ENCODE results near the gene THRB.

THRB gene

GRCh38 chr3:24498391-24498790 is 3.7 kb upstream of the THRB start:
- DNase-seq = no peak
- TF ChIP-seq CTCF (IDR thresholded peaks at IDR 0.05) = no peak
- Mint-ChIP-seq H3K9me3 (no peaks in the 10 kb centered on the region), H3K4me1 (peaks cover 4% of the 10 kb centered on the region), H3K27me3 (ENCODE audit: low read depth, poor library complexity) (peaks cover 51% of the 10 kb centered on the region), H3K36me3 (ENCODE audit: low read depth) (no peaks in the 10 kb centered on the region), H3K27ac (no peak overlapping the region), H3K4me3 (no peak overlapping the region)

- Mint-ChIP-seq H3K27ac (no peak overlapping the region), H3K27me3 (ENCODE audit: low read depth, poor library complexity) (peaks cover 55% of the 10 kb centered on the region), H3K4me1 (peaks cover 4% of the 10 kb centered on the region), H3K36me3 (ENCODE audit: low read depth) (no peaks in the 10 kb centered on the region), H3K4me3 (no peak overlapping the region), H3K9me3 (no peaks in the 10 kb centered on the region)
- DNase-seq = no peak
- TF ChIP-seq CTCF (IDR thresholded peaks at IDR 0.05) = no peak
Measured at GRCh38 chr3:24497942-24498341, 3.3 kb upstream of the THRB start.

GRCh38 chr3:24496529-24497482 is 2.2 kb upstream of the THRB start:
- H3K9me3 Mint-ChIP-seq = no peaks in the 10 kb centered on the region
- H3K4me1 Mint-ChIP-seq = peaks cover 4% of the 10 kb centered on the region
- peaks cover 67% of the 10 kb centered on the region for H3K27me3 Mint-ChIP-seq (ENCODE audit: low read depth, poor library complexity)
- peak; percentile 64 for DNase-seq
- H3K4me3 Mint-ChIP-seq = peak overlapping the region; percentile 89
- H3K27ac Mint-ChIP-seq = no peak overlapping the region
- no peaks in the 10 kb centered on the region for H3K36me3 Mint-ChIP-seq (ENCODE audit: low read depth)
- peak; percentile 42 for TF ChIP-seq CTCF (IDR thresholded peaks at IDR 0.05)

GRCh38 chr3:24495326-24495994 is 810 bp upstream of the THRB start:
- H3K27ac Mint-ChIP-seq = no peak overlapping the region
- H3K27me3 Mint-ChIP-seq (ENCODE audit: low read depth, poor library complexity) = peaks cover 79% of the 10 kb centered on the region
- peak; percentile 56 for DNase-seq
- TF ChIP-seq CTCF (IDR thresholded peaks at IDR 0.05) = no peak
- H3K4me3 Mint-ChIP-seq = peak overlapping the region; percentile 89
- no peaks in the 10 kb centered on the region for H3K36me3 Mint-ChIP-seq (ENCODE audit: low read depth)
- H3K4me1 Mint-ChIP-seq = peaks cover 4% of the 10 kb centered on the region
- H3K9me3 Mint-ChIP-seq = no peaks in the 10 kb centered on the region

- Mint-ChIP-seq H3K4me3 (peak overlapping the region; percentile 92), H3K27me3 (ENCODE audit: low read depth, poor library complexity) (peaks cover 87% of the 10 kb centered on the region), H3K36me3 (ENCODE audit: low read depth) (no peaks in the 10 kb centered on the region), H3K4me1 (peaks cover 4% of the 10 kb centered on the region), H3K27ac (no peak overlapping the region), H3K9me3 (no peaks in the 10 kb centered on the region)
- DNase-seq = peak; percentile 38
- TF ChIP-seq CTCF (IDR thresholded peaks at IDR 0.05) = no peak
Measured at GRCh38 chr3:24493746-24494617, 668 bp downstream of the THRB start.
